HG03108 (cell line): ENCODE data around the gene ITGB3.
"Not testable (repeated sequence)": the region's sequence is repeated elsewhere in the genome, so short reads cannot be mapped to it uniquely, and the experiment has no call there.

Experiments used
- ATAC-seq: cut with Tn5 transposase; IDR thresholded peaks from one replicate; pipeline ENCODE4 v1.9.1; 2021; ENCODE audit warnings: moderate library complexity; ENCODE audit not compliant: unreplicated experiment

ITGB3 gene

DNA sequence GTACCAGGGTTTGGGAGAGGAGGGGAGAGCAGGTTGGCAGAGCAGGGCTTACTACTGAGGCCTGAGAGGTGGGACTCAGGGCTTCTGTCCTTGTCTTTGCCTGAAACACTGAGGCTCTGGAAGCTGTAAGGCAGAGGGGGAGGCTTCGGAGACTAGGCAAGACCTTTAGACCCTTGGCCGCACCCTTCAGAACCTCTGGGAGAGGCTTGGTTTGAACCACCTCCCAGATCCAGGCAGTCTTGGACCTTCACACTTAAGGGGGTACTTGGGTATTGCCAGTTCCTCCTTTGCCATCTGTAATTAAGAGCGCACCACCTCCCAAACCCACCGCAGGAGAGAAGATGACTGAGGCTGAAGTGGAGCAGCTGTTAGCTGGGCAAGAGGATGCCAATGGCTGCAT lies 31.6 kb upstream of the ITGB3 start:
- no peak for ATAC-seq

DNA sequence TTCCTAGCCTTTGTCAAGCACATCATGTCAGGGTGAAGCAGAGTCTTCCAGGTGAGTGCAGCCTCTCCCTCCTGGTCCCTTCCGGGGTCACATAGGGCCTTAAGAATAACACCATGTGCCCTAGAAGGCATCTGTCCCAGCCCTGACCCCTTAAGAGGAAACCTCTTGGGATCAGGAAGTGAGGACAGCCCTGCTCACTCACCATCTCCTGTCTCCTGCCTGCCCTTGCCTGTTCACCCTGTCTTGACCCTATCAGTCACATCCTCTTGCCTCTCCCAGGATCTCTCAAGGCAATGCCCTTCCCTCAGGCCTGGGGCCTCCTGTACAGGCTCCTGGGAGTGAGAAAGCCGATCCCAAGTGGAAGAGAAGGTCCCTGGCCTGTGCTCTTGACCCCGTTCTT lies 30.6 kb upstream of the ITGB3 start:
- ATAC-seq, result no peak

DNA sequence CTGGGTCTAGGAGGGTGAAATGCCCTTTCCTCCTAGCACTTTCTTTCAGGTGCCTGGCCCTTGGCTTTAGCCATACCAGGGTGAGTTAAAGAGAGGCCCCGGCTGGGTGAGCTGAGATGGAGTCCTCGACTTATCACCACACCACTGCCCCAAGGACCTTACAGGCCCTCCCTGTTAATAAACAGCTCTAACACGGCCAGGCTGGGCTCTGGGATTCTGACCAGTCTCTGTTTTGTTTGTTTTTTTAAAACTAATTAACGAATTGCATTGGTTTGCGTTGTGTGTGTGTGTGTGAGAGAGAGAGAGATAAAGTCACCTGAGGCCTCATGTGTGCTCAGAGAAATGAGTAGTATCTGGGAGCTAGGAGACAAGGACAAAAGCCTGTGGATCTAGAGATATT lies 30.2 kb upstream of the ITGB3 start:
- ATAC-seq, result no peak

DNA sequence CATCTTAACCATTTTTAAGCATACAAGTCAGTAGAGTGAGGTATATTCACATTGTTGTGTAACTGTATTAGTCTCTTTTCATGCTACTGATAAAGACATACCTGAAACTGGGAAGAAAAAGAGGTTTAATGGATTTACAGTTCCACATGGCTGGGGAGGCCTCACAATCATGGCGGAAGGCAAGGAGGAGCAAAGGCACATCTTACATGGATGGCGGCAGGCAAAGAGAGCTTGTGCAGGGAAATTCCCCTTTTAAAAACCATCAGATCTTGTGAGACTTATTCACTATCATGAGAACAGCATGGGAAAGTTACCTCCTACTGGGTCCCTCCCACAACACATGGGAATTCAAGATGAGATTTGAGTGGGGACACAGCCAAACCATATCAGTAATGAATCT lies 29.6 kb upstream of the ITGB3 start:
- not testable (repeated sequence) for ATAC-seq

DNA sequence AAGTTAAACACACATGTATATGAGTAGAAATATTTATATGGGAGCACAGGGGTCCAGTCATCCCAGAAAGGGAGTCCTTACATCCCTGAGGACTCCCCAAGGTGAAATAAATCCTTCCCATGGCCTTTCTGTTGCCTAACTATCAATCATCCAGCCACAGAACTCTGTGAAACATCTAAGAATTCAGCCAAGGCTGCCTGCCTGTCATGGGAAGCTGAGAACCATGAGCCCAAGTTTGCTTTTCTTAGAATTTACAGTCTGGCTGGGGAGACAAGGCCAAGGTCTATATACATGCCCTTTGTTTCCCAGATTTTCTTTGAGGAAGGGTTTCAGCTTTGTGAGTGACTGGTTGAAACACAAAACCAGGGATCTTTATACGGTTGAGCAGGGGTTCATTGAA lies 28.7 kb upstream of the ITGB3 start:
- ATAC-seq, result no peak

DNA sequence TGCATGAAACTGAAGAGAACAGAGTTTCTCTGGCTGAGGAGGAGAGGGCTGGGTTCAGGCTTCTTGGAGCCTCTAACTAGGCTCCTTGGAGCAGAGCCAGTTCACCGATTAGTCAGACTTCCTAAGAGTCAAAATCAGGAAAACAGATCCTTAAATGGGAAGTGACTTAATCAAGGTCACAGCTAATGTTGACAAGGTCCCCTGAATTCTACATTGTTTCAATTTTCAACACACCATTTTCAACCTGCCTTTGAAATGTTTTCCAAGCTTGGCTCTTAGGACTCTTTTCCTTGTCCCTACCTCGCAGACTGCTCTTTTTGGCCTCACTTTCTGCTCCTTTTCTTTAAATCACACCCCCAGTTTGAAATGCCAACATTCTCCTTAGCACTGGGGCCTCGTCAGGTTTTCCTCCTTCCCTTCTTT lies 28.2 kb upstream of the ITGB3 start:
- no peak for ATAC-seq

DNA sequence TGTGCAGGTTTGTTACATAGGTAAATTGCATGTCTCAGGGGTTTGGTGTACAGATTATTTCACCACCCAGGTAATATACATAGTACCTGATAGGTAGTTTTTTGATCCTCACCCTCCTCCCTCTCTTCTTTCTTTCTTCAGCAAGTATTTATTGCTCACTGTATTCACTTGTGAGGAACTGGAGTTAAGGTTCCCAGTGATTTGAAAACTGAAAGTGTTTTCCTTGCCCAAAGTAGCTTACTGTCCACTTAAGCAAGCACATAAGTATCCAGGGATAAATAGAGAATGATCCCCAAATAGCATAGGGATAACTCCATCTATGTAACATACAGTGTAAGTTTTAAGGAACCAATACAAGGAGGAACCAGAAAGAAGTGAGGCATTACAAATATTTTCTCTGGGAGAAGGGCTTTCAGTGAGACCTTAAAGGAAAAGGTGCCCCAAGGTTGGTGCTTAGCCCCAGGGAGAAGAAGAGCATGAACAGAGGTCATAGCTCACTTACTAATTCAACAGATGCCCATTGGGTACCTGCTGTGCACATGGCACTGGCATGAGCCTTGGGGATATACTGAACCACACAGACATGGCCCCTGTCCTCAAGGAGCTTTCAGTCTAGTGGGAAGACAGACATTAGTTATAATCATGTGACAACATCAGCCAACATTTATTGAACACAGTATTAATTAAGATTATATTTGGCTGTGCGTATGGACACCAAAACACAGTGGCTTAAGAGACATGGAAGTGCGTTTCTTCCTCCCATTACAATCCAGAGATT lies 27.5 kb upstream of the ITGB3 start:
- no peak for ATAC-seq

DNA sequence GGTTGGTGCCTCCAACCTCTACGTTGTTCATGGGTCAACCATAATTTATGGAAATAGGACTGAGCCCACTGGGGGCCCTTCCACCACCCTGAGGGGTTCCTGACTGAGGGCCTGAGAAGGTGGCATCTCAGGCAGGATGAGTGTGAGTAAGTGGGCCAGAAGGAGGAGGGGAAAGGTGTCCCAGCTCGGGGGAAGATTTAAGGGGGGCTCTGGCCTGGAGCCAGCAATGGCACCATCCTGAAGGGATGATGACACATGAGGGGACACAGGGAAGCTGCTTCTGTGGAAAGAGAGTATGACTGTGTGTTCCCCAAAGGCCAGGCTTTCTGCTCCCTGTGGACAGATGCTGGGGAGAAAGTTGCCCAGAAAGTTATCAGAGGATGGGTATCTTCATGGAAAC lies 25.8 kb upstream of the ITGB3 start:
- ATAC-seq, result no peak

DNA sequence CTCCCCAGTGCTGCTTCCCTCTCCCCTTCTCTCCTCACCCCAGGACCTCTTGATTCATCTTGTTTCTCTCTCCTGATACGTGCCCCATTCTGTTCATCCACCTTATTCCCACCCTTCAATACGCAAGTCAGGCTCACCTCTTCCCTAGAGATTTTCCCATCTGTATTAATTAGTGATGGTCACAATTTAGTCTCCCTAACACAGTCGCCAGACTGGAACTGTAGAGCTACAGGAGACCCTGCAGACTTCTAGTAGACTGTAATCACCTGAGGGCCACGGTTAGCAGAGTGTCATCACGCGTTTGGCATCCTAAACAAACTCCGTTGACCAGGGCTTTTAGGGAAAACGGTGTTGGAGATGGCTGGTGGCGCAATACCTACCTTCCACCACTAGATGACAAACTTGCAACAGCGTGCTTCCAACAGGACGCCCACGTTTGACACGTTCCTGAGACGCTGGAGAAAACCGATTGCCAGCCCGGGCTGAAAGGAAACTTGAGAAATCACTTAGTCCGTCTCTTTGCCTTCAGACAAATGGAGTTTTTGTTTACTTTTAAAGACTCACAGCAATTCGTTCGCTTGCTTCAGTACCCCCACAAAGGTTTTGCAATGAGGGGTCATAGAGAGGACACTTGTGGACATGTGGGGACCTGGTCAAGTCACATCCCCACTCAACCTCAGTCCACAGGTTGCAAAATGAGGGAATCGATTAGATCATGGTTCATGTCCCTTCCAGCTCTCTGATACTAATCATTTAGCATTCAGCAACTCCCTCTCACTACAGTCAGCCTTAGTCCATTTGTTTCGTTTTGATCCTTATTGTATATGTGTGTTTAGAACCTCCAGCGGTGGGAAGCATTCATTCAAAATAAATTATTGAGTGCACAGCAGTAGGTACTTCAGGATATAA lies 23.8 kb upstream of the ITGB3 start:
- ATAC-seq, result peak; percentile 68

DNA sequence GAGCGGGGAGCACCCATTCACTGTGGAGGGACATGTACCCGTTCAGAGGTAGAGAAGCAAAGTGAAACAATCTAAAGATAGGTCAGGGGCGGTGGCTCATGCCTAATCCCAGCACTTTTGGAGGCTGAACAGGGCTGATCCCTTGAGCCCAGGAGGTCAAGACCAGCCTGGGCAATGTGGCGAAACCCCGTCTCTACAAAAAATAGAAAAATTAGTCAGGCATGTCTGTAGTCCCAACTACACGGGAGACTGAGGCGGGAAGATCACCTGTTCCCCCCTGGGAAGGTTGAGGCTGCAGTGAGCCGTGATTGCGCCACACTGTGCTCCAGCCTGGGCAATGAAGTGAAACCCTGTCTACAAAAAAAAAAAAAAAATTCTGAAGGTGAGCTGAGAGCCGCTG lies 22.8 kb upstream of the ITGB3 start:
- no peak for ATAC-seq

DNA sequence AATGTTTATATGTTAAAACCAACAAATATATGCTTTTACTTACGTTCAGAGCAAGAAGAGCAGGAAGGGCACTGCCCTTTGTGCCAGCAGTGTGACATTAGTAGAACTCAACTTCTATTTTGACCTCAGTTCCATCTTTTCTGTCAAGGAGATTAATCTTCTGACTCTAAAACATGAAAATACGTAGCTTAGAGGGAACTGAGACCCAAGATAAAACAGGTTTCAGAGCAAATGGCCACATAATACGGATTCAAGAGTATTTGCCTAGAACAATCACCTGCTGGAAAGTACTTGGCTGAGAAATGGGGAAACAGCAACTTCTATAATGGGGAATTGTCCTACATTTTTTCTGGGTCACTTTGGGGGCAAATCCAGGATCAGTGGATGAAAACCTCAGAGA lies 22.3 kb upstream of the ITGB3 start:
- ATAC-seq, result no peak

DNA sequence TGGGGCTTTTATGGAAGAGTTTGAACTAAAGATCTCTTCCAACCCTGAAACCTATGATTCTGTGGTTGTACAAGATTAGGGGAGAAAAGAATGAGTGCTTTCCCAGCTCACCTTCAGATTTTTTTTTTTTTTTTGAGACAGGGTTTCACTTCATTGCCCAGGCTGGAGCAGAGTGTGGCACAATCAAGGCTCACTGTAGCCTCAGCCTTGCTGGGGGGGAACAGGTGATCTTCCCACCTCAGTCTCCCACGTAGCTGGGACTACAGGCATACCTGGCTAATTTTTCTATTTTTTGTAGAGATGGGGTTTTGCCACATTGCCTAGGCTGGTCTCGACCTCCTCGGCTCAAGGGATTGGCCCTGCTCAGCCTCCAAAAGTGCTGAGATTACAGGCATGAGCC lies 21.8 kb upstream of the ITGB3 start:
- no peak for ATAC-seq

DNA sequence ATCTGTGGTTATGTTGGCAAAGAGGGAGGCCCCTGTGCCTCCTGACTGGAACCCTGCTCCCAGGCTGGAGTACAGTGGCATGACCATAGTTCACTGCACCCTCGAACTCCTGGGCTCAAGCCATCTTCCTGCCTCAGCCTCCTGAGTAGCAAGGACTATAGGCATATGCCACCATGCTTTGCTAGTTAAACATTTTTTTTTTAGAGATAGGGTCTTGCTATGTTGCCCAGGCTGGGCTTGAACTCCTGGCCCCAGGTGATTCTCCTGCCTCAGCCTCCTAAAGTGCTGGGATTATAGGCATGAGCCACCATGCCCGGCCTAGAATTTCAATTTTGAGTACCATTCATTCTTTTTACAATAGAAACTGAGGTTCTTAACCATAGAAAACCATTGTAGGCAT lies 21.2 kb upstream of the ITGB3 start:
- ATAC-seq, result no peak

DNA sequence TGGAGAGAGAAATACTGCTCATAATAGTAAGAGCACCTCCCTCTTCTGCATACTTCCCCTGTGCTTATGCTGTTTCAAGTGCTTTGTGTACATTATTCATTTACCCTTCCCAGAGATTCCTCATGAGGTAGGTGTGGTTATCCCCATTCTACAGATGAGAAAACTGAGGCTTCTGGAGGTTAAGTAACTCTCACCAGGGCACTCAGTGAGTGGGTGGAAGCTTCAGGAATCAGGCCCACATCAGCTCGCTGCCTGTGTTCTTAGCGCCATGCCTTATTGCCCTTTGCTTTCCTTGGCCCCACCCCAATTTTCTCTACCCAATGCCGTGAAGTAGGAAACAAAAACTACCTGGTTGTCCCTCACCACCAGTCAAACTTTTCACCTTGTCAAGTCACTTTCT lies 18.1 kb upstream of the ITGB3 start:
- ATAC-seq, result no peak

DNA sequence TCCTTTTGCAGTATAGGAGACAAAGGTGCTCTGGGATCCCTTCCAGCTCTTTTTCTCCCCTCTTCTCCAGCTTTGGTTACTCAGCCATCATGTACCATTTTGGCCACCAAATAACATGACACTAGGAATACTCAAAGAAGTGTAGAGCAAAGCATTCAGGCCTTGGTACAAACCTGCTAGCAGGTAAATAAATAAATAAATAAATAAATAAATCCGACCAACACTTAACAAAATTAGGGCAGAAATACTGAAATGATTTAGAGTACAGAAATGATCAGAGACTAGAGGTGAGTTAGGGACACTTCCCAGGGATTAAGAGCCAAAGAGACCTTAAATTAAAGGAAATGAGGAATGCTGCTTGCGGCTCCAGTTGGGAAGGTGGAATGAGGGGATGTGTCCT lies 17.7 kb upstream of the ITGB3 start:
- ATAC-seq, result no peak

DNA sequence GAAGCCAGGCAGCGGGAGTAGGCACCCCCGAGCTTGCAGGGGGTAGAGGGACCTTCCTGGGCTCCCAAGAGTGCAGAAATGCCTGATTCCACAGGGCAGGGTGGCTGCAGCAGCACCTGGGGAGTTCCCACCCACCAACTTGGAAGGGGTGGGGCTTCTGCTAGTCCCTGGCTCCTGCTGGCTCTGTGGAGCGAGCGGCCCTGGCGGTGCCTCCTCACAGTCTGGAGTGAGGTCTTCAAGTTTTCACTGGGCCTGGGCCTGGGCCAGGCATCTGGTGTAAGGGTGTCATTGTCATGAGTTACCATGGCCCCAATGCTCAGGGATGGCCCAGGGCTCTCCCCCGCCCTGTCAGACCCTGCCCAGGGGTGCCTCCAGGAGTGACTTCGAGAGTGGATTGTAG lies 15.8 kb upstream of the ITGB3 start:
- ATAC-seq, result no peak

DNA sequence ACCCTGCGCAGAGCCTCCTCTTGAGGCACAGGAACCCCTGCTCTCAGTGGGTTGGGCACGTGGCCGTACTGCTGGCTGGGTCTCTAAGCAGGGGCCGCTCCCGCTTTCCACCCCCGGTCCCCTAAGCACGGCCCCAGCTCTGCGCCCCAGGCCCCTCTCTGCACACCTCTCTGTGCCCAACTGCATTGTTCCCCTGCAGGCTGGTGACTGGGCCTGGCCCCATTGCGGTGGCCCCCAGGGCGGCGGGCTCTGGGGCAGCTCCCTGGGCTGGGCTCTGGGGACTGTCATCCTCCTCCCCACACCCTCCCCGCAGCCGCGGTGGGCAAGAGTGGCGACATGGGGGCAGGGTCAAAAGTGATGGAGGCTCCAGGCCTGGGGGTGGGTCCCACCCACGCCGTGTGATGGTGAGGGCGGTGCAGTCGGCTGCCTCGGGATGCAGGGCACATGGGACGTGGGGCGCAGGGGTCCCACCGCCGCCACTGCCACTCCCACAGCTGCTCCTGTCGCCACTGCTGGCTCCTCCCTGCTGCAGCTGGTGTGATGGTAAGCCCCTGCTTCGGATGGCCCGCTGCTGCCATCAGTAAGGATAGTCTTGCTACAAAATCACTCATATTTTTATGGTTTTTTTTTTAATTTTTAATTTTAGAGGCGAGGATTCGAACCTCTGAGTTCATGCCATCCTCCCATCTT lies 15.2 kb upstream of the ITGB3 start:
- no peak for ATAC-seq

DNA sequence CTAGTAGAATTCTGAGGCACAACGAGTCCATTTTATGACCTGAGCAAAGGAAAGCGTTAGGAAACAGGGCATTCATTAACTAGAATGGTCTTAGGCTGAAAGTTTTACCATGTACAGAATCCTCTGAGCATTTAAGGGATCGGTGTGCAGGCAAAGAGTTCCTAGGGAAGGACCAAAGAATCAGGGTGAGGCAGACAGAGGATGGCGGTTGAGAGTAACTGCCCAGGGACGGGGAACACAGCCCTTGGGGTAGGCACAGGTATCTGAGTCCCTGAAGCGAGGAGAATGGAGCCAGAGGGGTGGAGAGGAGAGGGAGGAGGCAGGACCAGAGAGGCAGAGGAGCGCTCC lies 14.0 kb upstream of the ITGB3 start:
- ATAC-seq, result no peak

DNA sequence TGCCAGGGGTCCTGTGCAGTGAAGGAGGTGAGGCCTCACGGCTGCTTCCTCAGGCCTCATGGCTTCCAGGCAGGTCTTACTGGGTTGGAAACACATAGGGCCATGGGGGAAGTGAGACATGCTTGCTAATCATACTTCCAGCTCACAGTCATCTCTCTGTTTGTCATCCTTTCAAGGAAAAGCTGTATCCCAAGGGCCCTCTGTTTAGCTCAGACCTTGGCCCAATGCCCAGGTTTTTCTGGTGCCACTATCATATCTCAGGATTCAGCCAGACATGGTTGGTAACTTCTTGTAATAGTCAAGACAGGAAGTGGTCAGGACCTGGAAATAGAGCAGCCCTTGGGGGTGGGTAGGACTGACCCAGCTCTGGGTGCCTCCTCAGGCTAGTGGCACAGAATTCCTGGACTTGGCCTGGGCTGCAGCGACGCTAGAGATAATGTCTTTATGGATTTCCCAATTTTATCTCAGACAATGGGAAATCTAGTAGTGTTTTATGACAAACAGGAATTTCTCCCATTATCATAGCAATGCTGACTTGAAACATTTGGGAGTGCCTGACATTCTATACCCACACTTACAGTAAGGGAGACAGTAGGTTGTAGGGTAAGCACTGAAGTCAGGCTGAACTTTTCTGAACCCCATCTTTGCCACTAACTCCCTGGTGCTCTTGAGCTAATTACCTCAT lies 13.5 kb upstream of the ITGB3 start:
- peak; percentile 54 for ATAC-seq

DNA sequence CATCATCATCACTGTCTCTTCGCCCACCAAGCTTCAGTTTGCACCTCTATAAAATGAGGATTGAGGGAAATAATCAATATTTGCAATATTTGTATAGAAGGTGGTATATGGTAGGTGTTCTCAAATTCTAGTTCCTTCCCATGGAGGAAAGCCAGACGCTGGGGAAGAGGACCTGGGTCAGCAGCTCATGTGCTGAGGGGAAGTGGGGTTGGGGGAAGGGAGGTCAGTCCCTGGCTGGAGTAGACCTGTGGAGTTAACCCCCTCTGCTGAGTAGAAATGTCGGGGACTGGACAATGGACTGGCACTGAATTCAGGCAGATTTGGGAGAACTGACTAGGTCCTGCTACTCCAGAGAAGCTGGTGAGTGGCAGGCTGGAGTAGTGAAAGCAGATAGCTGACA lies 12.8 kb upstream of the ITGB3 start:
- no peak for ATAC-seq

DNA sequence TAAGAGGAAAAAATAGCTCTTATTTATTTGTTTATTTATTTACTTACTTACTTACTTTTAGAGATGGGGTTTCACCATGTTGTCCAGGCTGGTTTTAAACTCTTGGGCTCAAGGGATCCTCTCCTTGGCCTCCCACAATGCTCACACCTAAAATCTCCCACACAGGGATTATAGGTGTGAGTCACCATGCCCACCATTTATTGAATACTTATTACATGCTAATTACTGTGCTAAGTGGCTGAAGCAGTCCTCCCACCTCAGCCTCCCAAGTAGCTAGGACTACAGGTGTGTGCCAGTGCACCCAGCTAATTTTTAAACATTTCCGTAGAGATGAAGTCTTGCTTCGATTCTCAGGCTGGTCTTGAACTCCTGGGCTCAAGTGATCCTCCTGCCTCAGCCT lies 11.0 kb upstream of the ITGB3 start:
- no peak for ATAC-seq
